ES-I3 (cell line): ENCODE data around the gene KSR2.
"Not testable (repeated sequence)": the region's sequence is repeated elsewhere in the genome, so short reads cannot be mapped to it uniquely, and the experiment has no call there.

Experiments used
- H3K36me3 ChIP-seq: 2 replicates; pipeline ENCODE4 v1.6.1; 2013; ENCODE audit warnings: mild to moderate bottlenecking, low read length, control low read depth, moderate library complexity; ENCODE audit not compliant: insufficient read depth
- H3K4me1 ChIP-seq: 2 replicates; pipeline ENCODE4 v1.6.1; 2013; ENCODE audit warnings: mild to moderate bottlenecking, control low read depth, low read length; ENCODE audit not compliant: insufficient read depth
- H3K9ac ChIP-seq: 2 replicates; pipeline ENCODE4 v1.6.1; 2013; ENCODE audit warnings: low read depth, mild to moderate bottlenecking, low read length, moderate library complexity
- H3K9me3 ChIP-seq: 2 replicates; pipeline ENCODE4 v1.6.1; 2013; ENCODE audit warnings: mild to moderate bottlenecking, low read length, moderate library complexity; ENCODE audit not compliant: control insufficient read depth, insufficient read depth

KSR2 gene

GRCh38 chr12:117732761-117733548, 235.8 kb downstream of the KSR2 start:
- Histone ChIP-seq H3K9me3 (no peaks in the 10 kb centered on the region), H3K4me1 (no peaks in the 10 kb centered on the region), H3K36me3 (no peaks in the 10 kb centered on the region), H3K9ac (no peak overlapping the region)

DNA sequence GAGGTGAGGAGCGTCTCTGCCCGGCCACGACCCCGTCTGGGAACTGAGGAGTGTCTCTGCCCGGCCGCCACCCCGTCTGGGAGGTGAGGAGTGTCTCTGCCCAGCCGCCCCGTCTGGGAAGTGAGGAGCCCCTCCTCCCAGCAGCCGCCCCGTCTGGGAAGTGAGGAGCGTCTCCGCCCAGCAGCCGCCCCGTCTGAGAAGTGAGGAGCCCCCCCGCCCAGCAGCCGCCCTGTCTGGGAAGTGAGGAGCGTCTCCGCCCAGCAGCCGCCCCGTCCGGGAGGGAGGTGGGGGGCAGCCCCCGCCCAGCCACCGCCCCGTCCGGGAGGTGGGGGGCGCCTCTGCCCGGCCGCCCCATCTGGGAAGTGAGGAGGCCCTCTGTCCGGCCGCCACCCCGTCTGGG, 237.7 kb downstream of the KSR2 start:
- not testable (repeated sequence) for H3K4me1 ChIP-seq, H3K9me3 ChIP-seq, H3K36me3 ChIP-seq, H3K9ac ChIP-seq

DNA sequence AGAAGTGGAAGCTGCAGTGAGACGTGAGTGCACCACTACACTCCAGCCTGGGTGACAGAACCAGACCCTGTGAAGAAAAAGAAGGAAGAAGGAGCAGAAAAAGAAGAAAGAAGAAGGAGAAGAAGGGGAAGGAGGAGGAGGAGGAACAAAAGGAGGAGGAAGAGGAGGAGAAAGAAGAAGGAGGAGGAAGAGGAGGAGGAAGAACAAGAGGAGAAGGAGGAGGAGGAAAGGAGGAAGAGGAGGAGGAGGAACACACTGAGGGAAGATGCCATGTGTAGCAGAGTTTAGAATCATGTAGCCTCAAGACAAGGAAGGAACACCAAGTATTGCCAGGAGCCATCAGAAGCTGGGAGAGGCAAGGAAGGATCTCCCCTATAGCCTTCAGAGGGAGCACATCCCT, 241.5 kb downstream of the KSR2 start:
- Histone ChIP-seq H3K4me1 (no peaks in the 10 kb centered on the region), H3K9me3 (no peaks in the 10 kb centered on the region), H3K36me3 (no peaks in the 10 kb centered on the region), H3K9ac (no peak overlapping the region)

DNA sequence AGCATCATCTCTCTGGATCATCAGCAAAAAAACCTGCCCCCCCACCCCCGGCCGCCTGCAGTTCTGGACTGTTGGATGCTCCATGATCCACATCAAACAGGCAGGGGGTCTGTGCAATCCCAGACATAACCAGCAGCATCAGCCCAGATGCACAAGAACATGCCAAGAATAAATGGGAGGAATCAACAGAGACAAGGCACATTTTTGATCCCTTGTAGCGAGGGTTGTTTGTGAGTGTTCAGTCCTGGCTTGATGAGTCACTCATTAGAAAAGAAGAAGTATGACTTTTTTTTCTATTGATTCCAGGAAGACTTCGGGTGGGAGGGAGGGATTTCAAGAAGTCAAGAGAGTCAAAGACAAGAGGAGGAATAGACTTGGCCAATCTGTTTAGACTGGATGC, 244.2 kb downstream of the KSR2 start:
- H3K9ac ChIP-seq = no peak overlapping the region
- no peaks in the 10 kb centered on the region for H3K36me3 ChIP-seq
- no peaks in the 10 kb centered on the region for H3K9me3 ChIP-seq
- no peaks in the 10 kb centered on the region for H3K4me1 ChIP-seq

GRCh38 chr12:117718559-117718958, 250.2 kb downstream of the KSR2 start:
- no peaks in the 10 kb centered on the region for H3K36me3 ChIP-seq
- no peaks in the 10 kb centered on the region for H3K4me1 ChIP-seq
- H3K9me3 ChIP-seq = no peaks in the 10 kb centered on the region
- no peak overlapping the region for H3K9ac ChIP-seq

GRCh38 chr12:117718141-117718540, 250.6 kb downstream of the KSR2 start:
- H3K9ac ChIP-seq = no peak overlapping the region

DNA sequence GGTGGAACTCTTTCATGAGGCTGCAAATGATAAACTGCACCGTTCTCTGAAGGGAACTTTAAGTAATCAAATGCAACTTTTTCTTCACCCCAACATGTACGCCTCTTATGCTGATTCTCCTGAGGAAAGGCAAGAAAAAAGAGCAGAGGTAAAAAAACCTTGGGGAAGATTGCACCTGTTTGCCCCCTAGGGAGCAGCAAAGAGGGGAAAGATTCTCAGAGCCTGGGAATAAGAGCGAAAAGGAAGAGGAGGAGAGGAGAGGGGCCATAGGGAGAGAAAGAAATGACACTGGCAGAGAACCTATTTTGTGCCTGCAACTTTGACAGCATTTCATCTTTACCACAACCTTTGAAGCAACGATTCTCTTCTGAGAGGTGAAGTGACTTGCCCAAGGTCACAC, 254.6 kb downstream of the KSR2 start:
- H3K9ac ChIP-seq = no peak overlapping the region
- H3K4me1 ChIP-seq = no peaks in the 10 kb centered on the region
- H3K36me3 ChIP-seq = no peaks in the 10 kb centered on the region
- no peaks in the 10 kb centered on the region for H3K9me3 ChIP-seq

More at GRCh38 chr12:117718141-117718540, 250.6 kb downstream of the KSR2 start:
- Histone ChIP-seq H3K9me3 (no peaks in the 10 kb centered on the region), H3K36me3 (no peaks in the 10 kb centered on the region), H3K4me1 (no peaks in the 10 kb centered on the region)

DNA sequence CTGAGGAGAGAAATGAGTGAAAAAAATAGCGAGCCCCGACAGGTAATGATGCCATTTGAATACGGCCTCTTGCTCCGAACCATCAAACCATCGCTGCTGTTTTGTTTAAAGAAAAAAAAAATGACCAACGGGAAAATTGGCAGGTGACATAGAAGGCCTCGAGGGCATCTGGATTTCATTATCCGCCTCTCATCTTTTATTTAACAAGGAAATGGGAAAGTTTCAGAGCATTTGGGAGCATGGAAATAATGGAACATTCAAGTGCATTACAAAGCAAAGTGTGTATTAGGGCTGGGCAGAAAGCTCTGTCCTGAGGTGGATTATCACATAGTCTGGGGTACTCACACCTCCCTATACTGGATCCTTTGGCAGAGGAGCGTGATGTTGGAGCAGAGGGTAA, 258.7 kb downstream of the KSR2 start:
- Histone ChIP-seq H3K4me1 (no peaks in the 10 kb centered on the region), H3K9ac (no peak overlapping the region), H3K9me3 (no peaks in the 10 kb centered on the region), H3K36me3 (no peaks in the 10 kb centered on the region)

GRCh38 chr12:117707861-117708260, 260.9 kb downstream of the KSR2 start:
- Histone ChIP-seq H3K9me3 (no peaks in the 10 kb centered on the region), H3K9ac (no peak overlapping the region), H3K36me3 (no peaks in the 10 kb centered on the region), H3K4me1 (no peaks in the 10 kb centered on the region)

GRCh38 chr12:117703584-117703983, 265.2 kb downstream of the KSR2 start:
- Histone ChIP-seq H3K9me3 (no peaks in the 10 kb centered on the region), H3K9ac (no peak overlapping the region), H3K36me3 (no peaks in the 10 kb centered on the region), H3K4me1 (no peaks in the 10 kb centered on the region)

DNA sequence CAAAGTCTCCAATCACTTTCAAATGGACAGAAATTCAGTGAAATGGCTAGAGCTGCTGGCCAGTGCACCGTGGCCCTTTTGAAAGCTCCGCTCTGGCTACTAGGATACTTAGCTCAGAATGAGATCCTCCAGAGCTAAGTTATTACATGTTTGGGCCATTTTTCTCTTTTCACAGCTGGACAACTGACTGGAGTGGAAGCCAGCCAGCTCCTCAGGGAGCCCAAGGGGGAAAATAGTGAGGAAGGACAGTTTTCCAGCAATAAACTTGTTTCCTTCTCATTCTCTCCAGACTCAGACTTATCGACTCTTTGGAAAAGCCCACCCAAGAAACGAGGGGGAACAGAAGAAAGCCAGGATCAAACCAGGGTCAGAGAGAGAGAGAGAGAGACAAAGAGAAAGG, 266.0 kb downstream of the KSR2 start:
- no peaks in the 10 kb centered on the region for H3K36me3 ChIP-seq
- H3K9ac ChIP-seq = no peak overlapping the region
- no peaks in the 10 kb centered on the region for H3K9me3 ChIP-seq
- H3K4me1 ChIP-seq = no peaks in the 10 kb centered on the region

- no peaks in the 10 kb centered on the region for H3K4me1 ChIP-seq
- H3K36me3 ChIP-seq = no peaks in the 10 kb centered on the region
- no peak overlapping the region for H3K9ac ChIP-seq
- H3K9me3 ChIP-seq = no peaks in the 10 kb centered on the region
These were observed 269.2 kb downstream of the KSR2 start for GRCh38 chr12:117699575-117699974.

GRCh38 chr12:117699118-117699517, 269.7 kb downstream of the KSR2 start:
- no peaks in the 10 kb centered on the region for H3K36me3 ChIP-seq
- H3K9me3 ChIP-seq = no peaks in the 10 kb centered on the region
- H3K4me1 ChIP-seq = no peaks in the 10 kb centered on the region
- no peak overlapping the region for H3K9ac ChIP-seq

GRCh38 chr12:117695956-117696355, 272.8 kb downstream of the KSR2 start:
- Histone ChIP-seq H3K9ac (no peak overlapping the region), H3K4me1 (peaks cover 1% of the 10 kb centered on the region; the same call in 1 of the 2 replicates), H3K36me3 (no peaks in the 10 kb centered on the region), H3K9me3 (no peaks in the 10 kb centered on the region; the same call in 1 of the 2 replicates)

- Histone ChIP-seq H3K9ac (no peak overlapping the region), H3K4me1 (peaks cover 7% of the 10 kb centered on the region), H3K36me3 (no peaks in the 10 kb centered on the region), H3K9me3 (no peaks in the 10 kb centered on the region; the same call in 1 of the 2 replicates)
These were observed 276.3 kb downstream of the KSR2 start for GRCh38 chr12:117692512-117692911.
